Fibroblast of mammary gland (primary cell): Measurements from ENCODE around the gene NABP2.
A peak's percentile ranks its signal among the peaks of the same experiment; 100 is the strongest.

Experiments
- DNase-seq: peaks from one replicate; pipeline ENCODE4 v3.0.0-alpha.2; 2010; ENCODE audit warnings: low read depth
- H3K4me3 ChIP-seq: 2 replicates; pipeline ENCODE4 v1.5.1; 2011; ENCODE audit warnings: low read depth, mild to moderate bottlenecking, low read length, moderate library complexity; ENCODE audit not compliant: control insufficient read depth
- TF ChIP-seq, protein P1 (sequence below): conservative IDR thresholded peaks from 2 replicates; pipeline ENCODE4 v1.5.1; 2011; ENCODE audit warnings: low read depth, low read length, inconsistent platforms; ENCODE audit not compliant: control insufficient read depth, insufficient read depth

NABP2 gene

GRCh38 chr12:56221757-56222530, 2.2 kb upstream of the NABP2 start, which contains the start of gene RNF41:
TSS of gene RNF41 (minus strand) at chr12:56221922. CDS start at chr12:56214047, 7,875 bp downstream.
- TF ChIP-seq, protein P1, sequence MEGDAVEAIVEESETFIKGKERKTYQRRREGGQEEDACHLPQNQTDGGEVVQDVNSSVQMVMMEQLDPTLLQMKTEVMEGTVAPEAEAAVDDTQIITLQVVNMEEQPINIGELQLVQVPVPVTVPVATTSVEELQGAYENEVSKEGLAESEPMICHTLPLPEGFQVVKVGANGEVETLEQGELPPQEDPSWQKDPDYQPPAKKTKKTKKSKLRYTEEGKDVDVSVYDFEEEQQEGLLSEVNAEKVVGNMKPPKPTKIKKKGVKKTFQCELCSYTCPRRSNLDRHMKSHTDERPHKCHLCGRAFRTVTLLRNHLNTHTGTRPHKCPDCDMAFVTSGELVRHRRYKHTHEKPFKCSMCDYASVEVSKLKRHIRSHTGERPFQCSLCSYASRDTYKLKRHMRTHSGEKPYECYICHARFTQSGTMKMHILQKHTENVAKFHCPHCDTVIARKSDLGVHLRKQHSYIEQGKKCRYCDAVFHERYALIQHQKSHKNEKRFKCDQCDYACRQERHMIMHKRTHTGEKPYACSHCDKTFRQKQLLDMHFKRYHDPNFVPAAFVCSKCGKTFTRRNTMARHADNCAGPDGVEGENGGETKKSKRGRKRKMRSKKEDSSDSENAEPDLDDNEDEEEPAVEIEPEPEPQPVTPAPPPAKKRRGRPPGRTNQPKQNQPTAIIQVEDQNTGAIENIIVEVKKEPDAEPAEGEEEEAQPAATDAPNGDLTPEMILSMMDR = no peak

DNA sequence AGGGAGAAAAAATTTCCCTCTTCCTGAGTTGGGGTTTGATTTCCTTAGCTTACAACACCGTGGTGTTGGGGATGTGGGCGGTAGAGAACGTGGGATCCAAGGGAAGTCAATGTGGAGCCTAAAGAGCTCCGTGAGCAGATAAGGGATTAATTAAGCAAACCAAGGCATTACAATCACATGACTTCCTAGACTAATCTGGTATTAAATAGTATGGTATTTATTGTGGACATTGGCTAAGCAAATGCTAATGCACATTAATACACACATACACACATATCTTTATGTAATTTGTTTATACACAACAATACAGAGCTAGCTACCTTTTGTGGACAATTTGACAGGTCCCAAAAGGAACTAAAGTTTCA, 1.6 kb upstream of the NABP2 start:
- TF ChIP-seq, protein P1 = no peak
- DNase-seq = no peak
- peak overlapping the region; percentile 94 for H3K4me3 ChIP-seq

More at GRCh38 chr12:56221757-56222530, 2.2 kb upstream of the NABP2 start, which contains the start of gene RNF41:
- peak; percentile 96 for DNase-seq
- peak within 1 kb of the TSS; percentile 94 for H3K4me3 ChIP-seq

DNA sequence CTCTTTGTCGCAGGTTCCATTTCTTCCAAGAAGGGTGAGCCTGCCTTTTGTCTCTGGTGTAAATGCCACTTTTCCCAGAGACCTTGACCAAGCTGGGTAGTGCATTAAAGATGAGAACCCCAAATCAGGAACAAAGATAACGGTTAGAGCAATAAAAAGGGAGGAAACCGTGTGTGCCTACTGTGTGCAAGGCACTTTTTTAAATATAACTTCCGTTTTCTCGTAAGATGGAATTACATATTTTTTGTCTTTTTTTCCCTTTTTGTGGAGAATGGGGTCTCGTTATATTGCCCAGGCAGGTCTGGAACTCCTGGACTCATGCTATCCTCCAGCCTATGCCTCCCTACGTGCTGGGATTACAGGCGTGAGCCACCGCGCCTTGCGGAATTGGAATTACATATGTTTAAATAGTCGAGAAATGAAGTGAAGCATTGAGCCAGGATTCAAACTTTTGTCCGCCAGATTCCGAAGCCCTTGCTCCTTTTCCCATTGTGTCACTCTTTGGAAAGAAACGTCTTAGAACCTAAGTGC, 506 bp upstream of the NABP2 start:
- TF ChIP-seq, protein P1 = no peak
- no peak for DNase-seq
- peak overlapping the region; percentile 40 for H3K4me3 ChIP-seq

GRCh38 chr12:56224954-56225353, 812 bp downstream of the NABP2 start:
- TF ChIP-seq, protein P1 = no peak
- peak overlapping the region; percentile 78 for H3K4me3 ChIP-seq
- DNase-seq = no peak

DNA sequence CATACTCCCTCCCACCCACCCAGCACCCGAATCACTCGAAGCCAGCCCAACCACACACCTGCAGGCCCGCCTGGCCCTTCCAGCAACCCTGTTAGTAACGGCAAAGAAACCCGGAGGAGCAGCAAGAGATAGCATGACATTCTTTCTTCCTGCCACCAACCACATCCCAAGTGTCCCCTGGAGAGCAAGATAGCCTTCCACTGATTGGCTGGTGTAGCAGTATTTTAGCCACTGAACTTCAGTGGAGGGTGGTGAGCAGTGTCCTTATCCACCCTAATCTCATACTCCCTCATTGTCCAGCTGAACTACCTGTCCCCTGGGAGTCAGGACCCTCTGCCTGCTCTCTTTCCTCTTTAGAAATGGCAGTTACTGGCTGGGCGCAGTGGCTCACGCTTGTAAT, 4.9 kb downstream of the NABP2 start:
- no peak for DNase-seq
- H3K4me3 ChIP-seq = no peak overlapping the region
- TF ChIP-seq, protein P1 = no peak

GRCh38 chr12:56229916-56230431, 5.8 kb downstream of the NABP2 start, which contains the start of gene SLC39A5:
TSS of gene SLC39A5 (plus strand) at chr12:56230051. CDS start at chr12:56231275, 1,224 bp downstream.
- TF ChIP-seq, protein P1 = no peak
- DNase-seq = no peak
- no peak within 1 kb of the TSS for H3K4me3 ChIP-seq
